H1 (cell line): ENCODE results near the gene SCUBE2. TPM values are rescaled to one million over a fixed set of nuclear protein-coding genes. Genes with fewer than 3 reads are reported as not detected.

Experiments
- CTCF ChIA-PET: fragments of 300-600 bp; sonication (Branson Sonifier 250); formaldehyde crosslinking; loops from one replicate; lab custom pipeline; 2021; ENCODE audit not compliant: partially characterized antibody; lab: Charles Lee
- POLR2A ChIA-PET: fragments of 300-600 bp; sonication (Branson Sonifier 250); formaldehyde crosslinking; loops from one replicate; lab custom pipeline; 2021; ENCODE audit warnings: inconsistent platforms; ENCODE audit not compliant: partially characterized antibody; lab: Charles Lee
- DNase-seq, 2 experiments: peaks; one replicate each; pipeline versions ENCODE4 v3.0.0 to v3.0.0-alpha.2; 2010 to 2022; ENCODE audit warnings: low spot score in 2 of 2, low read depth in 1 of 2, mixed read lengths in 1 of 2
- FAIRE-seq: peaks from 2 replicates; lab custom pipeline; 2011; peaks lifted over from hg19 to GRCh38; lab: Jason Lieb, UNC
- H2AFZ ChIP-seq: 2 replicates; pipeline ENCODE4 v1.8.1; 2012; ENCODE audit warnings: low read length, inconsistent platforms
- H2AK5ac ChIP-seq: 2 replicates; pipeline ENCODE4 v1.6.1; 2013; ENCODE audit warnings: low read depth, low read length
- H2BK120ac ChIP-seq: replicated peaks from 2 replicates; pipeline ENCODE3; 2013; ENCODE audit warnings: low read depth, low read length, inconsistent platforms
- H2BK12ac ChIP-seq: 2 replicates; pipeline ENCODE4 v1.6.1; 2013; ENCODE audit warnings: low read depth, low read length
- H2BK15ac ChIP-seq: 2 replicates; pipeline ENCODE4 v1.6.1; 2013; ENCODE audit warnings: low read length
- H2BK20ac ChIP-seq: 2 replicates; pipeline ENCODE4 v1.6.1; 2013; ENCODE audit warnings: low read length
- H2BK5ac ChIP-seq: 2 replicates; pipeline ENCODE4 v1.6.1; 2013; ENCODE audit warnings: low read depth, low read length
- H3K14ac ChIP-seq: 2 replicates; pipeline ENCODE4 v1.6.1; 2013; ENCODE audit warnings: inconsistent platforms; ENCODE audit not compliant: insufficient read length
- H3K18ac ChIP-seq: 2 replicates; pipeline ENCODE4 v1.6.1; 2013; ENCODE audit warnings: low read length; ENCODE audit errors: extremely low read depth
- H3K23ac ChIP-seq: 2 replicates; pipeline ENCODE4 v1.6.1; 2013; ENCODE audit warnings: inconsistent platforms; ENCODE audit not compliant: insufficient read length
- H3K23me2 ChIP-seq: 2 replicates; pipeline ENCODE4 v1.6.1; 2013; ENCODE audit warnings: low read depth, low read length
- H3K27ac ChIP-seq: 2 replicates; pipeline ENCODE4 v1.6.1; 2011; ENCODE audit warnings: low read depth, low read length, inconsistent platforms
- H3K27me3 ChIP-seq, 4 experiments: replicated peaks in 1 of 4; 1 replicate in 1 of 4; 2 replicates in 3 of 4; pipeline versions ENCODE4 v1.6.1 to v1.8.1; 2011 to 2013; ENCODE audit warnings: low read length in 3 of 4, mild to moderate bottlenecking in 3 of 4, inconsistent platforms in 2 of 4, mixed read lengths in 2 of 4, moderate library complexity in 1 of 4; ENCODE audit not compliant: control insufficient read depth in 3 of 4, insufficient read depth in 3 of 4; ENCODE audit errors: extremely low read depth in 1 of 4
- H3K36me3 ChIP-seq, 4 experiments: 2 replicates each; pipeline versions ENCODE4 v1.6.1 to v1.8.1; 2011 to 2013; ENCODE audit warnings: mild to moderate bottlenecking in 4 of 4, low read length in 3 of 4, moderate library complexity in 2 of 4, control low read depth in 1 of 4, inconsistent platforms in 1 of 4; ENCODE audit not compliant: insufficient read depth in 4 of 4, control insufficient read depth in 2 of 4
- H3K4ac ChIP-seq: replicated peaks from 2 replicates; pipeline ENCODE3; 2013; ENCODE audit warnings: low read length, low read depth, mixed read lengths, inconsistent platforms; ENCODE audit not compliant: insufficient read length
- H3K4me1 ChIP-seq, 4 experiments: replicated peaks in 1 of 4; 1 replicate in 1 of 4; 2 replicates in 3 of 4; pipeline versions ENCODE4 v1.6.1 to v1.8.1; 2011 to 2013; ENCODE audit warnings: low read length in 3 of 4, inconsistent platforms in 2 of 4, mixed read lengths in 1 of 4; ENCODE audit not compliant: insufficient read depth in 4 of 4, control insufficient read depth in 3 of 4
- H3K4me2 ChIP-seq, 2 experiments: 2 replicates each; pipeline versions ENCODE4 v1.6.1 to v1.8.1; 2011 to 2013; ENCODE audit warnings: low read depth in 2 of 2, low read length in 2 of 2, control low read depth in 1 of 2, inconsistent platforms in 1 of 2, mild to moderate bottlenecking in 1 of 2; ENCODE audit not compliant: insufficient read depth in 1 of 2
- H3K4me3 ChIP-seq, 4 experiments: fragments of 200-600, 300-600 bp in 1 of 4; sonication (generic), shearing (Covaris generic), sonication (Bioruptor Twin) in 1 of 4; 2 replicates each; pipeline versions ENCODE4 v1.5.1 to v1.8.1; 2011 to 2016; ENCODE audit warnings: low read length in 4 of 4, low read depth in 3 of 4, control low read depth in 2 of 4, inconsistent platforms in 2 of 4, mild to moderate bottlenecking in 2 of 4, mixed read lengths in 1 of 4, moderate library complexity in 1 of 4; ENCODE audit not compliant: insufficient read depth in 2 of 4; ENCODE audit errors: extremely low read depth in 1 of 4
- H3K56ac ChIP-seq: replicated peaks from 2 replicates; pipeline ENCODE3; 2013; ENCODE audit warnings: low read depth, mild to moderate bottlenecking, mixed read lengths, low read length, inconsistent platforms; ENCODE audit not compliant: insufficient read length
- H3K79me1 ChIP-seq: 2 replicates; pipeline ENCODE4 v1.6.1; 2013; ENCODE audit warnings: low read depth, low read length, control low read depth
- H3K79me2 ChIP-seq, 2 experiments: 2 replicates each; pipeline versions ENCODE4 v1.6.1 to v1.8.1; 2012 to 2013; ENCODE audit warnings: low read length in 2 of 2, mild to moderate bottlenecking in 2 of 2, inconsistent platforms in 1 of 2; ENCODE audit not compliant: insufficient read depth in 2 of 2, control insufficient read depth in 1 of 2
- H3K9ac ChIP-seq, 4 experiments: replicated peaks in 1 of 4; 1 replicate in 1 of 4; 2 replicates in 3 of 4; pipeline versions ENCODE4 v1.6.1 to v1.8.1; 2011 to 2013; ENCODE audit warnings: low read depth in 3 of 4, low read length in 3 of 4, control low read depth in 2 of 4, mild to moderate bottlenecking in 2 of 4, moderate library complexity in 2 of 4, inconsistent platforms in 1 of 4; ENCODE audit errors: extremely low read depth in 1 of 4
- H3K9me3 ChIP-seq, 2 experiments: 2 replicates each; pipeline versions ENCODE4 v1.6.1 to v1.8.1; 2012 to 2013; ENCODE audit warnings: mild to moderate bottlenecking in 2 of 2, moderate library complexity in 2 of 2, control low read depth in 1 of 2, inconsistent platforms in 1 of 2, low read depth in 1 of 2, low read length in 1 of 2, mixed read lengths in 1 of 2; ENCODE audit not compliant: insufficient read depth in 2 of 2
- H4K20me1 ChIP-seq, 2 experiments: replicated peaks in 1 of 2; 2 replicates each; pipeline versions ENCODE3 to v1.8.1; 2011 to 2013; ENCODE audit warnings: inconsistent platforms in 2 of 2, low read length in 2 of 2, mild to moderate bottlenecking in 1 of 2; ENCODE audit not compliant: insufficient read depth in 2 of 2, control insufficient read depth in 1 of 2
- H4K5ac ChIP-seq: 2 replicates; pipeline ENCODE4 v1.6.1; 2013; ENCODE audit warnings: low read length, low read depth, mixed read lengths, inconsistent platforms; ENCODE audit not compliant: insufficient read length
- H4K8ac ChIP-seq: 2 replicates; pipeline ENCODE4 v1.8.0; 2013; ENCODE audit warnings: mild to moderate bottlenecking, moderate library complexity, low read length, inconsistent platforms; ENCODE audit not compliant: insufficient read depth; ENCODE audit errors: extremely low read depth
- H4K91ac ChIP-seq: replicated peaks from 2 replicates; pipeline ENCODE3; 2013; ENCODE audit warnings: low read length, mixed read lengths, inconsistent platforms; ENCODE audit not compliant: insufficient read length
- EGR1 ChIP-seq: IDR thresholded peaks from 2 replicates; pipeline ENCODE4 v1.6.1; 2011; ENCODE audit warnings: low read depth, low read length, borderline replicate concordance
- HDAC2 ChIP-seq, 2 experiments: fragments of 300-600 bp in 1 of 2; sonication (generic) in 1 of 2; IDR thresholded peaks; 2 replicates each; pipeline ENCODE4 v1.6.1; 2011 to 2012; ENCODE audit warnings: low read depth in 2 of 2, low read length in 2 of 2, mild to moderate bottlenecking in 2 of 2, moderate library complexity in 2 of 2, borderline replicate concordance in 1 of 2, inconsistent platforms in 1 of 2
- PHF8 ChIP-seq: fragments of 200-600 bp; sonication (generic); conservative IDR thresholded peaks from 2 replicates; pipeline ENCODE4 v1.7.1; 2012; ENCODE audit warnings: low read depth, mild to moderate bottlenecking, inconsistent platforms, low read length, moderate library complexity
- RAD21 ChIP-seq, 2 experiments: IDR thresholded peaks in 1 of 2; conservative IDR thresholded peaks in 1 of 2; 2 replicates each; pipeline ENCODE4 v1.6.1; 2011; ENCODE audit warnings: low read depth in 2 of 2, low read length in 2 of 2, improper control_type of control experiment in 1 of 2, inconsistent platforms in 1 of 2, mild to moderate bottlenecking in 1 of 2, moderate library complexity in 1 of 2
- ZNF274 ChIP-seq: IDR thresholded peaks from 2 replicates; pipeline ENCODE4 v1.7.0; 2012; ENCODE audit warnings: low read length, borderline replicate concordance; ENCODE audit errors: extremely low read depth
- WGBS, 2 experiments: shearing (Covaris generic) in 1 of 2; methylation state at CpG; one replicate each; pipeline versions ENCODE4 v1.1.6 to v1.1.7; 2013 to 2015; ENCODE audit warnings: low lambda C conversion rate in 2 of 2, mixed read lengths in 2 of 2, inconsistent platforms in 1 of 2, low coverage in 1 of 2, missing lambda C conversion rate in 1 of 2; ENCODE audit not compliant: insufficient replicate concordance in 2 of 2, insufficient coverage in 1 of 2, insufficient read length in 1 of 2; ENCODE audit errors: extremely low coverage in 1 of 2, missing lambda C conversion rate in 1 of 2; 5-methylcytosine and 5-hydroxymethylcytosine counted together
- polyA plus RNA-seq, 7 experiments: library from polyadenylated mRNA; depleted of rRNA in 3 of 7; stranded (reverse) in 5 of 7; unstranded in 2 of 7; fragments of >200 nt in 5 of 7; fragments of 200-250 nt in 2 of 7; gene quantifications; 1 replicate in 5 of 7; 2 replicates in 1 of 7; 4 replicates in 1 of 7; pipeline versions ENCODE4 v1.2.1 to v1.2.3, GENCODE V29; 2011 to 2013; ENCODE audit warnings: missing spikeins in 2 of 7, mixed read lengths in 2 of 7
- total RNA-seq: library from RNA; stranded (reverse); fragmentation: NEBNext Ultra II Directional; extraction: Animal tissue kit (Norgen Biotek cat#: 25700); gene quantifications from 2 replicates; pipeline ENCODE4 v1.2.1, GENCODE V29; 2021

SCUBE2 gene
- total and polyA plus RNA-seq, 2 of the 8 experiments (the other 6 are each of a cell fraction or from before 2014, with no cell fraction given), result 0.29 to 1.2 TPM

DNA sequence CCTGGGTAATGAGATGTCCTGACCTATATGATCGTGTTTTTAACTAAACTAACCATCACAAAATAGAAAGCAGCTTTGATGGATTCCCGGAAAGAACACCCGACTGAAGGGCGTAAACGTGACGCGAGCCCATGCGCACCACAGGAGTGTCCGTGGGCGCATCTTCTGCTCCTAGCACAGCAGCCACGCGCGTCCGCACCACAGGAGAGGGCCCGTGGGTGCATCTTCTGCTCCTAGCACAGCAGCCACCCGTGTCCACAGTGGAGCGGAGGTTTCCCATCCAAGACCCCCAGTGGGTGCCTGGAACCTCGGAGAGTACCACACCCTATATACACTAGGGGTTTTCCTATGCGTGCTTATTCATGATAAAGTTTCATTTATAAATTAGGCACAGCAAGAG, 51.5 kb downstream of the SCUBE2 start:
- Histone ChIP-seq H3K23ac (no peak overlapping the region), H3K14ac (no peak overlapping the region), H3K9me3 (no peaks in the 10 kb centered on the region), H4K5ac (no peak overlapping the region), H2BK20ac (no peak overlapping the region), H3K9ac (no peak overlapping the region), H2AFZ (no peak overlapping the region), H4K8ac (peak overlapping the region; percentile 25; the same call in 1 of the 2 replicates), H3K4me3 (no peak overlapping the region), H3K4ac (no peak overlapping the region), H3K4me2 (no peak overlapping the region), H2BK5ac (no peak overlapping the region), H2BK15ac (0 out of 2 replicates have a peak overlapping the region, but pooled peaks have one; percentile 66), H3K23me2 (no peaks in the 10 kb centered on the region), H2BK12ac (no peak overlapping the region), H3K27ac (no peak overlapping the region), H3K79me1 (no peaks in the 10 kb centered on the region)
- FAIRE-seq, result no peak
- WGBS, 2 experiments, result 92% methylated on average over 19 of the region's 19 CpGs; no CpG with 5 or more reads in 1 of the 2 experiments
- POLR2A ChIA-PET, result no interaction called here
- TF ChIP-seq ZNF274, result no peak
- no peak for TF ChIP-seq RAD21 (IDR thresholded peaks at IDR 0.05 in 1 of 2, conservative IDR thresholded peaks at IDR 0.05 in 1 of 2; ENCODE audit: low read depth in 2 of 2, low read length in 2 of 2)
- TF ChIP-seq EGR1, result no peak
- no peak for TF ChIP-seq PHF8
- no peak for TF ChIP-seq HDAC2 (IDR thresholded peaks at IDR 0.05; ENCODE audit: borderline replicate concordance in 1 of 2, low read depth in 2 of 2, low read length in 2 of 2)
- TF ChIP-seq, all 59 proteins: peak for 0
- Histone ChIP-seq H3K4me1 (peaks cover 0 to 8% (median 2%) of the 10 kb centered on the region in 4 experiments; a peak in 3 of 7 replicates), H3K56ac (no peak overlapping the region), H4K20me1 (no peaks in the 10 kb centered on the region), H3K27me3 (no peaks in the 10 kb centered on the region), H3K79me2 (no peaks in the 10 kb centered on the region), H2BK120ac (no peak overlapping the region), H2AK5ac (no peak overlapping the region), H3K18ac (no peak overlapping the region), H3K36me3 (no peaks in the 10 kb centered on the region), H4K91ac (no peak overlapping the region)
- DNase-seq, result no peak
- CTCF ChIA-PET, result interaction anchor here (0.9 to 2.0 kb wide), 5 partner anchors 10 to 499 kb away, joined by 3 to 7 read pairs (median 5); no protein-coding TSS in a partner anchor
